ENCODE measurements around the gene CSMD2. TPM values are rescaled to one million over a fixed set of nuclear protein-coding genes. Genes with fewer than 3 reads are reported as not detected.

The CSMD2 gene
- polyA plus RNA-seq, 1 of the 3 experiments (the other 2 are of a cell fraction) = not detected

- no peak for TF ChIP-seq EZH2phosphoT487 (IDR thresholded peaks at IDR 0.05; ENCODE audit: borderline replicate concordance, low read depth)
- no peak for TF ChIP-seq JUND (IDR thresholded peaks at IDR 0.05)
- TF ChIP-seq MAX (IDR thresholded peaks at IDR 0.05; ENCODE audit: low read depth) = no peak
- no peak for TF ChIP-seq PBX3 (IDR thresholded peaks at IDR 0.05)
- peak in 1 of 2 experiments; percentile 94; a peak in 2 of 4 replicates for TF ChIP-seq EP300 (IDR thresholded peaks at IDR 0.05; ENCODE audit: borderline replicate concordance in 1 of 2, low read depth in 1 of 2, low read length in 1 of 2)
- no peak for TF ChIP-seq FOXM1 (IDR thresholded peaks at IDR 0.05; ENCODE audit: low read depth)
- TF ChIP-seq POLR2AphosphoS5 (IDR thresholded peaks at IDR 0.05; ENCODE audit: low read depth, low read length) = no peak
- peak; percentile 91 for TF ChIP-seq RCOR1 (IDR thresholded peaks at IDR 0.05; ENCODE audit: low read length)
Observed at GRCh38 chr1:33819913-33820311, 345.1 kb downstream of the CSMD2 start (continued).

GRCh38 chr1:33819290-33819912 is 345.6 kb downstream of the CSMD2 start:
- H3K4me1 ChIP-seq (ENCODE audit: control insufficient read depth in 1 of 2, insufficient read depth in 2 of 2, low read depth in 1 of 2, low read length in 1 of 2) = peaks cover 0 to 20% of the 10 kb centered on the region in 2 experiments; a peak in 1 of 4 replicates
- POLR2A ChIA-PET = interaction anchor here (1.0 to 1.5 kb wide), 6 partner anchors 20 to 344 kb away, joined by 3 to 6 read pairs (median 3); no protein-coding TSS in a partner anchor
- H3F3A ChIP-seq (replicated peaks; ENCODE audit: insufficient read depth) = no peaks in the 10 kb centered on the region
- H3K36me3 ChIP-seq (replicated peaks in 1 of 2; ENCODE audit: control insufficient read depth in 1 of 2, insufficient read depth in 2 of 2, low read length in 1 of 2) = no peaks in the 10 kb centered on the region
- no peak for DNase-seq
- CTCF ChIA-PET = interaction anchor here (0.6 to 1.8 kb wide), 11 partner anchors 12 to 344 kb away, joined by 3 to 9 read pairs (median 3); no protein-coding TSS in a partner anchor
- H3K9me2 ChIP-seq = no peaks in the 10 kb centered on the region
- TF ChIP-seq GATA2 (CRISPR knock-in tag; IDR thresholded peaks at IDR 0.05) (0 out of 2 replicates have a peak, but pooled peaks have one; percentile 69), EP300 (IDR thresholded peaks at IDR 0.05; ENCODE audit: borderline replicate concordance in 1 of 2, low read depth in 1 of 2, low read length in 1 of 2) (no peak), JUND (IDR thresholded peaks at IDR 0.05) (no peak), RXRA (IDR thresholded peaks at IDR 0.05; ENCODE audit: borderline replicate concordance, low read depth) (no peak), POLR2AphosphoS5 (IDR thresholded peaks at IDR 0.05; ENCODE audit: low read depth, low read length) (no peak)
- no peak overlapping the region for H3K9ac ChIP-seq
- no peaks in the 10 kb centered on the region for H3K9me3 ChIP-seq
- H3K79me2 ChIP-seq (ENCODE audit: insufficient read depth) = no peaks in the 10 kb centered on the region
- WGBS (ENCODE audit: low lambda C conversion rate) = 24% methylated on average over 8 of the region's 10 CpGs
- no peaks in the 10 kb centered on the region for H3K27me3 ChIP-seq (ENCODE audit: insufficient read depth)
- no peak overlapping the region for H3K4me3 ChIP-seq (ENCODE audit: low read depth in 2 of 2, low read length in 1 of 2)
- no peak overlapping the region for H3K27ac ChIP-seq (ENCODE audit: low read depth in 2 of 2, low read length in 1 of 2)
- H3K4me2 ChIP-seq = no peak overlapping the region
- H4K20me1 ChIP-seq (ENCODE audit: insufficient read depth) = no peaks in the 10 kb centered on the region
- H2AFZ ChIP-seq (ENCODE audit: low read depth) = no peak overlapping the region

- Histone ChIP-seq H3K4me1 (ENCODE audit: control insufficient read depth in 1 of 2, insufficient read depth in 2 of 2, low read depth in 1 of 2, low read length in 1 of 2) (peaks cover 0 to 20% of the 10 kb centered on the region in 2 experiments; a peak in 1 of 4 replicates), H3K9me3 (no peaks in the 10 kb centered on the region), H3K27me3 (ENCODE audit: insufficient read depth) (no peaks in the 10 kb centered on the region), H3K27ac (ENCODE audit: low read depth in 2 of 2, low read length in 1 of 2) (no peak overlapping the region), H2AFZ (ENCODE audit: low read depth) (no peak overlapping the region), H3K4me3 (ENCODE audit: low read depth in 2 of 2, low read length in 1 of 2) (no peak overlapping the region), H4K20me1 (ENCODE audit: insufficient read depth) (no peaks in the 10 kb centered on the region), H3K9me2 (no peaks in the 10 kb centered on the region), H3F3A (replicated peaks; ENCODE audit: insufficient read depth) (no peaks in the 10 kb centered on the region), H3K36me3 (replicated peaks in 1 of 2; ENCODE audit: control insufficient read depth in 1 of 2, insufficient read depth in 2 of 2, low read length in 1 of 2) (no peaks in the 10 kb centered on the region), H3K79me2 (ENCODE audit: insufficient read depth) (no peaks in the 10 kb centered on the region), H3K4me2 (no peak overlapping the region), H3K9ac (no peak overlapping the region)
- CTCF ChIA-PET = interaction anchor here (1.4 to 2.5 kb wide), 3 partner anchors 17 to 345 kb away, joined by 3 to 11 read pairs (median 5); no protein-coding TSS in a partner anchor
- POLR2A ChIA-PET = no interaction called here
- no peak for DNase-seq
- TF ChIP-seq GATA2 (CRISPR knock-in tag; IDR thresholded peaks at IDR 0.05) = no peak
- TF ChIP-seq TEAD4 (IDR thresholded peaks at IDR 0.05; ENCODE audit: borderline replicate concordance, insufficient read depth) = no peak
- no peak for TF ChIP-seq FOSL2 (IDR thresholded peaks at IDR 0.05; ENCODE audit: borderline replicate concordance, low read depth)
- TF ChIP-seq SMC3 (IDR thresholded peaks at IDR 0.05; ENCODE audit: low read depth, low read length) = no peak
- no peak for TF ChIP-seq POLR2AphosphoS5 (IDR thresholded peaks at IDR 0.05; ENCODE audit: low read depth, low read length)
- TF ChIP-seq CHD2 (IDR thresholded peaks at IDR 0.05; ENCODE audit: low read length, partially characterized antibody) = no peak
- WGBS (ENCODE audit: low lambda C conversion rate) = 20% methylated on average over 3 of the region's 3 CpGs
Observed at GRCh38 chr1:33818071-33818470, 347.0 kb downstream of the CSMD2 start.
